Measurements from ENCODE around the gene UNC119. TPM values are rescaled to one million over a fixed set of nuclear protein-coding genes. Genes with fewer than 3 reads are reported as not detected.

UNC119 gene
- total RNA-seq, 1 donor from 2014 or later: 66.2 TPM

DNA sequence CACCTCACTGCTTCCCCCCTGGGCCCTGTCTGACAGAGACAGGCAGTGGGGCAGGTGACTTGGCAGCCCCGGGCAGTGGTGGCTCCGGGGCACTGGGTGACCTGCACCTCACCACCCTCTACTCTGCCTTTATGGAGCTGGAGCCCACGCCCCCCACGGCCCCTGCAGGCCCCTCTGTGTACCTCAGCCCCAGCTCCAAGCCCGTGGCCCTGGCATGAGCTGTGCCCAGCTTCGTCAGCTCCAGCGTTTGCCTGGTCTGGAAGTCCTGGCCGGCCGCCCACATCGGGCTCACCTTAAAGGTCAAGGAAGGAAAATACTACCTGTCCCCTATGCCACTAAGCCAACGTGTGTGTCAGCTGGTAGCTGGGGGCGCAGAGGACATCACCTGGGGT is 15.2 kb downstream of the UNC119 start:
- DNase-seq (ENCODE audit: low spot score in 2 of 2, unreplicated experiment in 2 of 2): no peak
- Mint-ChIP-seq H3K4me1 (no peaks in the 10 kb centered on the region), H3K27me3 (ENCODE audit: low read depth) (peaks cover 2% of the 10 kb centered on the region), H3K27ac (no peak overlapping the region), H3K4me3 (no peak overlapping the region), H3K36me3 (no peaks in the 10 kb centered on the region), H3K9me3 (no peaks in the 10 kb centered on the region)
- TF ChIP-seq, protein P1, sequence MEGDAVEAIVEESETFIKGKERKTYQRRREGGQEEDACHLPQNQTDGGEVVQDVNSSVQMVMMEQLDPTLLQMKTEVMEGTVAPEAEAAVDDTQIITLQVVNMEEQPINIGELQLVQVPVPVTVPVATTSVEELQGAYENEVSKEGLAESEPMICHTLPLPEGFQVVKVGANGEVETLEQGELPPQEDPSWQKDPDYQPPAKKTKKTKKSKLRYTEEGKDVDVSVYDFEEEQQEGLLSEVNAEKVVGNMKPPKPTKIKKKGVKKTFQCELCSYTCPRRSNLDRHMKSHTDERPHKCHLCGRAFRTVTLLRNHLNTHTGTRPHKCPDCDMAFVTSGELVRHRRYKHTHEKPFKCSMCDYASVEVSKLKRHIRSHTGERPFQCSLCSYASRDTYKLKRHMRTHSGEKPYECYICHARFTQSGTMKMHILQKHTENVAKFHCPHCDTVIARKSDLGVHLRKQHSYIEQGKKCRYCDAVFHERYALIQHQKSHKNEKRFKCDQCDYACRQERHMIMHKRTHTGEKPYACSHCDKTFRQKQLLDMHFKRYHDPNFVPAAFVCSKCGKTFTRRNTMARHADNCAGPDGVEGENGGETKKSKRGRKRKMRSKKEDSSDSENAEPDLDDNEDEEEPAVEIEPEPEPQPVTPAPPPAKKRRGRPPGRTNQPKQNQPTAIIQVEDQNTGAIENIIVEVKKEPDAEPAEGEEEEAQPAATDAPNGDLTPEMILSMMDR (IDR thresholded peaks at IDR 0.05; ENCODE audit: unreplicated experiment): no peak

DNA sequence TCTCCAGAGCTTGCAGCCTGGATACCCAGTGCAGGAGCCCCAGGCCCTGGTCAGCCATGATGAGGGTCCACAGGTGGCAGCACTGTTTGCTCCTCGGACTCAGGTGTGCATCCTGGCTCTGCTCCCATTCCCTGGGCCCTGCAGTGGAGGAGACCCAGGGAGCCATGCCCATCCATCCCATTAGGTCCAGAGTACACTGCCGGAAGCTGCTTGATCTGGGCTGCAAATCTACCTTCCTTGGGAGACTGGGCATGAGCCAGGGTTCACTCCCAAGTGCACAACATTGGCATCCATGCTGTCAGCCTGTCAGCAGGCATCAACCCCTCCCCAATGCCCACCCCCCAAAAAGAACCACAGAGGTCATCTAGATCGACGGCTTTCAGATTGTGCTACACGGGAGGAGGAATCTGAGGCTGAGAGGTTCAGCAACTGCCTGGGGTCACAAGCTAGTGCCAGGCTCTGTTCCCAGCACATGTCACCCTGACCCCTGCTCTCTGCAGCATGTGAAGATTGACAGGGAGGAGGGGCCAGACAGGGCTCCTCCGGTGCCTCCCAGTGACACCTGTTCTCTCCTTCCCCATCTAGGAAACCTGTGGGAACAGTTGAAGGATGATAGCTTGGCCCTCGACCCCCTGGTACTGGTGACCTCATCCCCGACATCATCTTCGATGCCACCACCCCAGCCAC is 15.7 kb downstream of the UNC119 start:
- H3K27ac Mint-ChIP-seq: no peak overlapping the region
- TF ChIP-seq, protein P1 (IDR thresholded peaks at IDR 0.05; ENCODE audit: unreplicated experiment): no peak
- no peaks in the 10 kb centered on the region for H3K4me1 Mint-ChIP-seq
- H3K4me3 Mint-ChIP-seq: no peak overlapping the region
- peaks cover 2% of the 10 kb centered on the region for H3K27me3 Mint-ChIP-seq (ENCODE audit: low read depth)
- no peaks in the 10 kb centered on the region for H3K36me3 Mint-ChIP-seq
- no peak for DNase-seq (ENCODE audit: low spot score in 2 of 2, unreplicated experiment in 2 of 2)
- H3K9me3 Mint-ChIP-seq: no peaks in the 10 kb centered on the region

DNA sequence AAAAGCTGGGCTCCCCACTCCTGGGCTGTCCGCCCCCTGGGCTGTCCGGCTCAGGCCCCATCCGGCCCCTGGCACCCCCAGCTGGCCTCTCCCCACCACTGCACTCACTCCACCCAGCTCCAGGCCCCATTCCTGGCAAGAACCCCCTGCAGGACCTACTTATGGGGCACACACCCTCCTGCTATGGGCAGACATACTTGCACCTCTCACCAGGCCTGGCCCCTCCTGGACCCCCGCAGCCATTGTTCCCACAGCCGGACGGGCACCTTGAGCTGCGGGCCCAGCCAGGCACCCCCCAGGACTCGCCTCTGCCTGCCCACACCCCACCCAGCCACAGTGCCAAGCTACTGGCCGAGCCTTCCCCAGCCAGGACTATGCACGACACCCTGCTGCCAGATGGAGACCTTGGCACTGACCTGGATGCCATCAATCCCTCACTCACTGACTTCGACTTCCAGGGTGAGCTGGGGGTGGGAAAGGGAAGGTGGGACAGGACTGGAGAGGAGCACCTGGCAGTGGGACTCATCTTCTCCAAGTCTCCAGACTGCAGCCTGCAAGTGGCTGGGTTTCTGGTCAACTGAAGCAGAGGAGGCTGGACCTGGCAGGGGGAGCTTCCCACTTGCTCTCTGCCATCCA is 17.6 kb downstream of the UNC119 start:
- DNase-seq (ENCODE audit: low spot score in 2 of 2, unreplicated experiment in 2 of 2): no peak
- peaks cover 2% of the 10 kb centered on the region for H3K27me3 Mint-ChIP-seq (ENCODE audit: low read depth)
- no peak overlapping the region for H3K4me3 Mint-ChIP-seq
- no peaks in the 10 kb centered on the region for H3K9me3 Mint-ChIP-seq
- TF ChIP-seq, protein P1 (IDR thresholded peaks at IDR 0.05; ENCODE audit: unreplicated experiment): no peak
- H3K4me1 Mint-ChIP-seq: no peaks in the 10 kb centered on the region
- no peaks in the 10 kb centered on the region for H3K36me3 Mint-ChIP-seq
- no peak overlapping the region for H3K27ac Mint-ChIP-seq

DNA sequence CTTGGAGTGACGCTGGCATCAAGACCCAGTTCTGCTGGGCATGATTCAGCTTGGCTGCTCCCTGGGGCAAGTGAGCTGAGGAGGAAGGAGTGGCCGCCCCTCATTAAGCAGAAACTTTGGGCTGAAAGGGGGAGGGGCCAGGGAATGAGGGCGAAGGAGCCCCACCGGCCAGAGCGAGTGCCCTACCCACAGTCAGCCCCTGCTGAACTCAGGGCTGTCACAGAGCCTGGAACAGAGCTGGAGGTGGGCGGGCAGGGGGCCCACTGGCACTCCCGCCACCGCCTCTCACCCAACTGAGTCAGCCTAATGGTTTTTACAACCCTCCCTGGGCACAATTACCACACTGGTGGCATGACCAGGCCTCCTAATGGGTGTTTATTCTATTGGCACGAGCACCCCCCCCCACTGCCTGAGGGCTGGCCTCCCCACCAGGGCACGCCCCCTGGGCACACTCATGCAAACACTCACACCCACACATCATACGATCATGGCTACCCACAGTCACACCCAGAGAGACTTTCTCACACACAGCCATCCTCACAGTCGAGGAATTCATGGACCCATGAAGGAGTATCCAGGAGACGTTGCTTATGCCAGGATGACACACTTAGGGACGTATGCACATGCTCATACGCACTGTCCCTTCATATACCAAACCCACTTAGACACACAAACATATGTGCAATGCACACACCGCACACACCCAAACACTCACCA is 19.2 kb downstream of the UNC119 start:
- H3K9me3 Mint-ChIP-seq: no peaks in the 10 kb centered on the region
- H3K4me3 Mint-ChIP-seq: no peak overlapping the region
- H3K27me3 Mint-ChIP-seq (ENCODE audit: low read depth): peaks cover 2% of the 10 kb centered on the region
- no peak overlapping the region for H3K27ac Mint-ChIP-seq
- TF ChIP-seq, protein P1 (IDR thresholded peaks at IDR 0.05; ENCODE audit: unreplicated experiment): no peak
- DNase-seq (ENCODE audit: low spot score in 2 of 2, unreplicated experiment in 2 of 2): no peak
- H3K36me3 Mint-ChIP-seq: no peaks in the 10 kb centered on the region
- no peaks in the 10 kb centered on the region for H3K4me1 Mint-ChIP-seq

DNA sequence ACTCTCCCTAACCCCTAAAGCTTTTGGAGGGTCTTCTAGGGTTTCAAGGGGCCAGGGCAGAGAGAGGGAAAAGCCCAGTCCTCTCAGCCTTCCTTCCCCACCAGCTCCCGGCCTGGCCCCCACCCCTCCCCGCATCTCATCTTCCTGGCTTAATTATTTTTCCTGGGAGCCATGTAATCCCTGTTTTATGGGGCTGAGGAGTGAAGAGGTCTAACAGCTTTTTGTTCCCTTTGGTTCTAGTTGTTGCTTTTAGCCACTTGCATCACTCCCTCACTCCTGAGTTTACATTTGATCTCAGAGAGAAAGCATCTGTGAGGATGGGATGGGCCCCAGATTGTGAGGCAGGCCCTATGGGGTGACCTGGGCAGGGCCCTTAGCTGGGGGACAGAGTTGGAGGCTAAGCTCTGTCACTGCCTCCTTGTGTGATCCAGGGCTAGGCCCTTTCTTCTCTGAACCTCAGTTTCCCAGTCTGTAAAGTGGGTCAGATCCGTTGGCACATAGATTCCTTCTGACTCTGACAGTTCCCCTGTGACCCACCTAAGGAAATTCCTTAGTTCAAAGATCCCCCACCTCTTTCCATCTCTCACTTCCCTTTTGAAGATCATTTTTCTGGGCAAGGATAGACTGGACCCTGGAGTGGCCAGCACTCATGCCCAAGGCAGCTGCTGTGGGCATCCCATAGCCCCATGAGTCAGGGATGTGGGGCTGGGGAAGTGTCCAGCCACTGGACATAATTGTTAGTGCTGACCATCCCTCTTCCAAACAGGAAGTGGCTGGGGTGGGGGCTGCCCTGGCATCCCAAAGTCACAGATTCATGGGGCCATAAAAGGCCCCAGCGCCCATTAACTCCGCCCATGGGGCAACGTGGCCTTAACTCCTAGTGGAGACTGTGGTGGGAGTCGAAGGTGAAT is 20.1 kb downstream of the UNC119 start:
- Mint-ChIP-seq H3K27me3 (ENCODE audit: low read depth) (no peaks in the 10 kb centered on the region), H3K4me3 (no peak overlapping the region), H3K4me1 (peaks cover 1% of the 10 kb centered on the region), H3K36me3 (no peaks in the 10 kb centered on the region), H3K9me3 (no peaks in the 10 kb centered on the region), H3K27ac (no peak overlapping the region)
- no peak for DNase-seq (ENCODE audit: low spot score in 2 of 2, unreplicated experiment in 2 of 2)
- TF ChIP-seq, protein P1 (IDR thresholded peaks at IDR 0.05; ENCODE audit: unreplicated experiment): no peak

All from mesothelial cell of epicardium (in vitro differentiated cells).